CD4-positive, CD25-positive, alpha-beta regulatory T cell (primary cell): Measurements from ENCODE around the gene ADH1B. TPM values are rescaled to one million over a fixed set of nuclear protein-coding genes. Genes with fewer than 3 reads are reported as not detected.

Experiments
- ATAC-seq, 2 donors: fragments of 150-1000 bp; cut with Tn5 transposase; one replicate each; pipeline ENCODE4 v1.10.0; 2021; ENCODE audit warnings: low read depth in 2 of 2, moderate number of reproducible peaks in 2 of 2, moderate library complexity in 1 of 2
- DNase-seq, 3 donors: peaks; one replicate each; pipeline versions ENCODE4 v3.0.0 to v3.0.0-alpha.2; 2012 to 2022; ENCODE audit warnings: mixed read lengths in 1 of 3
- H3K27ac ChIP-seq: one replicate; pipeline ENCODE4 v1.7.0; 2013; ENCODE audit warnings: mild to moderate bottlenecking, low read length; ENCODE audit not compliant: insufficient read depth, poor library complexity, severe bottlenecking
- H3K27me3 ChIP-seq: one replicate; pipeline ENCODE4 v1.7.0; 2013; ENCODE audit warnings: low read length; ENCODE audit not compliant: control insufficient read depth, insufficient read depth
- H3K36me3 ChIP-seq: one replicate; pipeline ENCODE4 v1.7.0; 2013; ENCODE audit warnings: mild to moderate bottlenecking, low read length, moderate library complexity; ENCODE audit not compliant: control insufficient read depth, insufficient read depth
- H3K4me1 ChIP-seq: 2 replicates; pipeline ENCODE4 v1.7.0; 2013; ENCODE audit warnings: mild to moderate bottlenecking, low read length; ENCODE audit not compliant: insufficient read depth, control insufficient read depth, poor library complexity, severe bottlenecking
- H3K4me3 ChIP-seq: one replicate; pipeline ENCODE4 v1.7.0; 2013; ENCODE audit warnings: low read depth, mild to moderate bottlenecking, low read length, moderate library complexity
- H3K9me3 ChIP-seq, 2 experiments: 1 replicate in 1 of 2; 2 replicates in 1 of 2; pipeline ENCODE4 v1.7.0; 2013; ENCODE audit warnings: low read length in 2 of 2, mild to moderate bottlenecking in 1 of 2, moderate library complexity in 1 of 2; ENCODE audit not compliant: control insufficient read depth in 2 of 2
- H3K27ac Mint-ChIP-seq, 3 donors: one replicate each; pipeline ENCODE4 v1.8.0; 2020 to 2022; ENCODE audit warnings: mild to moderate bottlenecking in 3 of 3, mixed read lengths in 3 of 3, moderate library complexity in 2 of 3
- H3K27me3 Mint-ChIP-seq: one replicate; pipeline ENCODE4 v1.8.0; 2022; ENCODE audit warnings: mild to moderate bottlenecking, mixed read lengths
- H3K36me3 Mint-ChIP-seq: one replicate; pipeline ENCODE4 v1.8.0; 2020; ENCODE audit warnings: mixed read lengths
- H3K4me1 Mint-ChIP-seq, 4 donors: one replicate each; pipeline ENCODE4 v1.8.0; 2020 to 2022; ENCODE audit warnings: mixed read lengths in 4 of 4, mild to moderate bottlenecking in 1 of 4
- H3K4me3 Mint-ChIP-seq, 4 donors: one replicate each; pipeline ENCODE4 v1.8.0; 2020 to 2022; ENCODE audit warnings: mild to moderate bottlenecking in 4 of 4, mixed read lengths in 4 of 4, moderate library complexity in 3 of 4
- H3K9me3 Mint-ChIP-seq, 7 donors: one replicate each; pipeline ENCODE4 v1.8.0; 2020 to 2022; ENCODE audit warnings: mixed read lengths in 7 of 7, mild to moderate bottlenecking in 3 of 7, moderate library complexity in 2 of 7
- polyA plus RNA-seq, 4 donors: library from polyadenylated mRNA; unstranded; fragments of 300-500 nt; fragmentation: Illumina TruSeq; gene quantifications; one replicate each; pipeline ENCODE4 v1.2.3, GENCODE V29; 2021
- total RNA-seq: library from RNA; stranded (reverse); gene quantifications from one replicate; pipeline ENCODE4 v1.2.3, GENCODE V29; 2022

The ADH1B gene
- total and polyA plus RNA-seq, 5 donors from 2014 or later, result not detected

DNA sequence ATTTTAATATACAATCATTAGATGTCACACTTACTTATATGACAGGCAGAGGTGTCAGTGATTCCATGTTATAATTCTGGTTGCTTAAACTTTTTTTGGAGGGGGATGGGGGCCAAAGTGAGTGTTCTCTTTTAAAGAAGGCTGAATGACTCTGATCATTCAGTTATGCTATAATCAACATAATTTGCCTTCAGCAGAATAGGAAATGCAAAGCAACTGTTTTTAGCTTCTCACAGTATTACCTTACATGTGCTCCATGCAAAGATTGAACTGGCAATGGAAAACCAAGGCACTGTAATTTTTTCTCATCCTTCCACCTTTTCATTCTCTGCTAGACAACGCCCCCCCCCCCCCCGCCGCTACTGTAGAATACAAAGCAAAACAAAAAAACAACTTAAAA lies 18.0 kb upstream of the ADH1B start:
- DNase-seq (no peak), ATAC-seq (no peak)
- Histone ChIP-seq H3K27me3 (no peaks in the 10 kb centered on the region), H3K9me3 (no peaks in the 10 kb centered on the region), H3K27ac (no peak overlapping the region), H3K36me3 (no peaks in the 10 kb centered on the region), H3K4me1 (no peaks in the 10 kb centered on the region), H3K4me3 (no peak overlapping the region)
- H3K9me3 Mint-ChIP-seq, result peaks cover 0 to under 1% (median 0%) of the 10 kb centered on the region in 7 donors
- no peak overlapping the region for H3K4me3 Mint-ChIP-seq
- no peaks in the 10 kb centered on the region for H3K36me3 Mint-ChIP-seq
- peaks cover 5% of the 10 kb centered on the region for H3K27me3 Mint-ChIP-seq
- no peaks in the 10 kb centered on the region for H3K4me1 Mint-ChIP-seq
- no peak overlapping the region for H3K27ac Mint-ChIP-seq

DNA sequence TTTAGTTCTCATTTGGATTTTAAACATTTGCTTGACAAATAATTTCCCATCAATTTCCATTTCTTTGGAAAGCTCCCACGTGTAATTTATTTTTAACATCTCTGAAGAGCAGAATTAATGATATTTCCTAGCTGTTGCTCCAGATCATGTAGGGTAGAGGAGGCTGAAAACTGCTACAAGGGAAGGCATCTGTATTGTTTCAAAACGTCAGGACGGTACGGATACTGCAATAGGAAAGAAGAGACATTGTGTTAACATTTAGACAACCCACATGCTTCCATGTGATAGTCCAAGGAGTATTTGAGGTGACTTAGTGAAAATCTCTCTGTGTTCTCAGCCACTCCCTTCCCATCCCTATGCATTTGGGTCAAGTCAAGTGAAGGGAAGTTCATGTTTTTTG lies 15.4 kb upstream of the ADH1B start:
- Mint-ChIP-seq H3K9me3 (peaks cover 0 to 4% (median 0%) of the 10 kb centered on the region in 7 donors), H3K27me3 (peaks cover 4% of the 10 kb centered on the region), H3K36me3 (no peaks in the 10 kb centered on the region), H3K27ac (no peak overlapping the region), H3K4me3 (no peak overlapping the region), H3K4me1 (no peaks in the 10 kb centered on the region)
- no peaks in the 10 kb centered on the region for H3K4me1 ChIP-seq
- no peaks in the 10 kb centered on the region for H3K36me3 ChIP-seq
- no peaks in the 10 kb centered on the region for H3K9me3 ChIP-seq
- no peak for DNase-seq
- no peak for ATAC-seq
- H3K27me3 ChIP-seq, result no peaks in the 10 kb centered on the region
- H3K27ac ChIP-seq, result no peak overlapping the region
- no peak overlapping the region for H3K4me3 ChIP-seq

DNA sequence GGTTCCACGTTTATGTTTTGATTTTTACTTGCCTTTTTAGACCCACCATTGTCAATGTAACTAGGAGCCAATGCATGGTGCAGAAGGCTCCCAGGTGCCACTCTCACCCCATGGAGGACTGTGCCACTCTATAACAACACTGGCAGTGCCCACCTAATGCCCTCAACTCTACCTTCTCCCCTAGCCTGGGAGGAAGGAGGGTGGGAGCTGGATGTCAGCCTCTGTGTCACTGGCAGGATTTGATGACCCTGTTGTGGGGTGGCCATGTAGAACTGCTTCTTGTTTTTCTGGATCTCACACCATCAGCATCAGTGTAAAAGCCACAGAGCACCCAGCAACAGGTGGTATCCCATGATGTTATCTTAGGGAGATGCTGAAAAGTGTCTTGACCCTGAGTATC lies 13.7 kb upstream of the ADH1B start:
- Mint-ChIP-seq H3K36me3 (no peaks in the 10 kb centered on the region), H3K27ac (no peak overlapping the region), H3K4me3 (no peak overlapping the region), H3K4me1 (no peaks in the 10 kb centered on the region), H3K27me3 (no peaks in the 10 kb centered on the region), H3K9me3 (peaks cover 0 to 4% (median 0%) of the 10 kb centered on the region in 7 donors)
- no peaks in the 10 kb centered on the region for H3K4me1 ChIP-seq
- no peaks in the 10 kb centered on the region for H3K9me3 ChIP-seq
- no peak overlapping the region for H3K4me3 ChIP-seq
- ATAC-seq, result no peak
- H3K36me3 ChIP-seq, result no peaks in the 10 kb centered on the region
- no peak overlapping the region for H3K27ac ChIP-seq
- H3K27me3 ChIP-seq, result no peaks in the 10 kb centered on the region
- no peak for DNase-seq

DNA sequence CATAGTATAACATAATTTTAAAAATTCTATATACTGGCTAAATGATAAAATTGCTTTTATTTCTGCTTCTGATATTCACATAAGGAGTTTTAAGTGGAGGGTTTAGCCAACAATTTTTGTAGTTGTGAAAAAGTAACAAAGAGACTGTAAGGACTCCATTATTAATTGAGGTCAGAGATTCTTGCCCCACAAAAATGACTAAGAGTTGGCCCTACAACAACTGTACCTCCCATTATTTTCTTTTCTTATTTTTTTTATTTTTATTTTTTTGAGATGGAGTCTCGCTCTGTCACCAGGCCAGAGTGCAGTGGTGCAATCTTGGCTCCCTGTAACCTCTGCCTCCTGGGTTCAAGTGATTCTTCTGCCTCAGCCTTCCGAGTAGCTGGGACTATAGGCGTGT lies 9.4 kb upstream of the ADH1B start:
- Histone ChIP-seq H3K27me3 (no peaks in the 10 kb centered on the region), H3K27ac (no peak overlapping the region), H3K9me3 (no peaks in the 10 kb centered on the region), H3K4me1 (no peaks in the 10 kb centered on the region), H3K36me3 (no peaks in the 10 kb centered on the region), H3K4me3 (no peak overlapping the region)
- H3K27me3 Mint-ChIP-seq, result no peaks in the 10 kb centered on the region
- DNase-seq (no peak), ATAC-seq (no peak)
- H3K9me3 Mint-ChIP-seq, result peaks cover 0 to 4% (median 2%) of the 10 kb centered on the region in 7 donors
- no peak overlapping the region for H3K4me3 Mint-ChIP-seq
- no peaks in the 10 kb centered on the region for H3K4me1 Mint-ChIP-seq
- H3K27ac Mint-ChIP-seq, result peak overlapping the region in 1 of 3 donors; percentile 24
- H3K36me3 Mint-ChIP-seq, result no peaks in the 10 kb centered on the region

- Mint-ChIP-seq H3K27ac (no peak overlapping the region), H3K36me3 (no peaks in the 10 kb centered on the region), H3K4me3 (no peak overlapping the region), H3K9me3 (peaks cover 0 to 4% (median 2%) of the 10 kb centered on the region in 7 donors), H3K4me1 (no peaks in the 10 kb centered on the region), H3K27me3 (no peaks in the 10 kb centered on the region)
- Histone ChIP-seq H3K4me3 (no peak overlapping the region), H3K27ac (no peak overlapping the region), H3K27me3 (no peaks in the 10 kb centered on the region), H3K9me3 (no peaks in the 10 kb centered on the region), H3K36me3 (no peaks in the 10 kb centered on the region), H3K4me1 (no peaks in the 10 kb centered on the region)
- DNase-seq, result no peak
- ATAC-seq, result no peak
These were observed 8.7 kb upstream of the ADH1B start for GRCh38 chr4:99329876-99330275.

DNA sequence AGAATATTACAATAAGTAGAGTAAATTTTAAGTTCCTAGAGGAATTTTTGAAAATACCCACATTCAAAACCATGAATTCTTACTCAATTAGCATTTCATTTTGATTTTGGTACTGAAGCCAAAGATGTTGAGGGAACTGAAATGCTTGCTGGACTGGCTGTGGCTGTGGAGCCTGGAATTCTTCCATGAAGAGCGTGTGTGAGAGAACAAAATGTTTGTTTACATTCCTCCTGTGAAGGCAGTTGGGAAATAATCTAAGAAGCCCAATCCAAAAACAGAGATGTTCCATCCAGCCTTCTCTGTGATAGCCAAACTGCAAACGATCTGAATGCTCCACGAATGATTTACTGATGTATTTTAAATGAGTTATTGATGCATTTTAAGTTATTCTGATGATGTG lies 3.8 kb upstream of the ADH1B start:
- Histone ChIP-seq H3K9me3 (no peaks in the 10 kb centered on the region), H3K4me1 (no peaks in the 10 kb centered on the region), H3K27me3 (no peaks in the 10 kb centered on the region), H3K4me3 (no peak overlapping the region), H3K36me3 (no peaks in the 10 kb centered on the region), H3K27ac (no peak overlapping the region)
- no peak overlapping the region for H3K4me3 Mint-ChIP-seq
- H3K27ac Mint-ChIP-seq, result no peak overlapping the region
- DNase-seq, result no peak
- ATAC-seq, result no peak
- no peaks in the 10 kb centered on the region for H3K36me3 Mint-ChIP-seq
- no peaks in the 10 kb centered on the region for H3K4me1 Mint-ChIP-seq
- H3K9me3 Mint-ChIP-seq, result peaks cover 0 to 3% (median 0%) of the 10 kb centered on the region in 7 donors
- no peaks in the 10 kb centered on the region for H3K27me3 Mint-ChIP-seq

DNA sequence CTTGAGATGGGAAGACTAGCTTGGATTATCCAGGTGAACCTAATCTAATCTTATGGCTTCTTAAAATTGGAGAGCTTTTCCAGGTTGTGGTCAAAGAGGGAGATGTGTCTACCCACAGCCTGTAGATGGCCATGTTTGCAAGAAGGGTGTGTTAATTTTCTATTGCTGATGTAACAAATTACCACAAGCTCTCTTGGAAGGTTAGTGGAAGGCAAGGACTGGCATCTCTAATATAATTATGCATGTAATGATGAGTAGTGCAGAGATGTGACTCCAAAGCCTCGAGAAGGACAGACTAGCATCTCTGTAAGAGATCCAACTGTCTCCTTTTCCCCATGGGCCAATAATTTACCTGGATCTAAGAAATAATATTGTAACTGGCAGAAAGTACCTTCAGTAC lies 3.2 kb upstream of the ADH1B start:
- Mint-ChIP-seq H3K27ac (no peak overlapping the region), H3K4me3 (no peak overlapping the region), H3K9me3 (peaks cover 0 to 3% (median 0%) of the 10 kb centered on the region in 7 donors), H3K27me3 (no peaks in the 10 kb centered on the region), H3K4me1 (no peaks in the 10 kb centered on the region), H3K36me3 (no peaks in the 10 kb centered on the region)
- Histone ChIP-seq H3K4me3 (no peak overlapping the region), H3K4me1 (no peaks in the 10 kb centered on the region), H3K27ac (no peak overlapping the region), H3K36me3 (no peaks in the 10 kb centered on the region), H3K27me3 (no peaks in the 10 kb centered on the region), H3K9me3 (no peaks in the 10 kb centered on the region)
- ATAC-seq (no peak), DNase-seq (no peak)

DNA sequence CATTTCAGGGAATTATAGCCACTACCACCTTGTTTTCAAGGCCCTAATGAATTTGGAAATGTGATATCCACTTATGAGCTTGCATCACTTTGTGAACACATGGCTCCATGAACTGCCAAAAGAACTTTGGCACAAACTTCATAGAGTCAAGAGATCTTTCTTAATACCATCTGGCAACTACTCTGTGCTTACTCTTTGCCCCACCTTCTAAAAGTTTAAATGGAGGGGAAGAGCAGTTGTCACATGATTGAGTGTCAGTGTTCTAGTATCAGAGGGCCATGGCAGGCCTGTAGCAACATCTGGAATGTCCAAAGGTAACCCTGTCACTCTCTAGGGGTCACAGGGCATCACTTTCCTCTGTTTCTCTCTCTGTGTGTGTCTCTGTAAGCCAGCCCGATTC lies 2.6 kb upstream of the ADH1B start:
- Mint-ChIP-seq H3K4me3 (no peak overlapping the region), H3K27me3 (no peaks in the 10 kb centered on the region), H3K4me1 (no peaks in the 10 kb centered on the region), H3K36me3 (no peaks in the 10 kb centered on the region), H3K27ac (no peak overlapping the region), H3K9me3 (peaks cover 0 to 2% (median 0%) of the 10 kb centered on the region in 7 donors)
- no peak for DNase-seq
- Histone ChIP-seq H3K27me3 (no peaks in the 10 kb centered on the region), H3K27ac (no peak overlapping the region), H3K9me3 (no peaks in the 10 kb centered on the region), H3K4me1 (no peaks in the 10 kb centered on the region), H3K36me3 (no peaks in the 10 kb centered on the region), H3K4me3 (no peak overlapping the region)
- ATAC-seq, result no peak
